HG02763 (cell line): ENCODE results near the gene GMIP.
"Not testable (repeated sequence)": the region's sequence is repeated elsewhere in the genome, so short reads cannot be mapped to it uniquely, and the experiment has no call there.

Experiments used
- ATAC-seq: cut with Tn5 transposase; IDR thresholded peaks from one replicate; pipeline ENCODE4 v1.9.1; 2021; ENCODE audit warnings: mild to moderate bottlenecking, moderate library complexity; ENCODE audit not compliant: unreplicated experiment

Gene GMIP

DNA sequence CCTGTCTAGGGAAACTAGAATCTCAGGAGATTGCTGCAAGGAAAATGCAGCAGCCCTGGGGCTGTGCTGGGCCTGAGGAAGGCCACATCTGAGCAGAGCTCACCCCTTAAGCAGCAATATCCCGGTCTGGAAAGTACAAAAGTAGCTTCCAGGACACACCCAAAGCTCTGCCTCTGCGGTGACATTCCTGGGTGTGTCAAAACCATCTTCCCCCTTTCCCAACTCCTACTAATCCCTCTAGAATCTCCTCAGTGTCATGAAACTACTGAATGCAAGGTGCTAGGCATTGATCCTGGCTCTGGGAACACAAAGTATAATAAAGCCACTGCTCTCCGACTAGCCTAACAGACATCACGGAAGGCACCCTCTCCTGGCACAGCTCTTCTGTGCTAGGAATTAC, 30.0 kb downstream of the GMIP start:
- no peak for ATAC-seq

DNA sequence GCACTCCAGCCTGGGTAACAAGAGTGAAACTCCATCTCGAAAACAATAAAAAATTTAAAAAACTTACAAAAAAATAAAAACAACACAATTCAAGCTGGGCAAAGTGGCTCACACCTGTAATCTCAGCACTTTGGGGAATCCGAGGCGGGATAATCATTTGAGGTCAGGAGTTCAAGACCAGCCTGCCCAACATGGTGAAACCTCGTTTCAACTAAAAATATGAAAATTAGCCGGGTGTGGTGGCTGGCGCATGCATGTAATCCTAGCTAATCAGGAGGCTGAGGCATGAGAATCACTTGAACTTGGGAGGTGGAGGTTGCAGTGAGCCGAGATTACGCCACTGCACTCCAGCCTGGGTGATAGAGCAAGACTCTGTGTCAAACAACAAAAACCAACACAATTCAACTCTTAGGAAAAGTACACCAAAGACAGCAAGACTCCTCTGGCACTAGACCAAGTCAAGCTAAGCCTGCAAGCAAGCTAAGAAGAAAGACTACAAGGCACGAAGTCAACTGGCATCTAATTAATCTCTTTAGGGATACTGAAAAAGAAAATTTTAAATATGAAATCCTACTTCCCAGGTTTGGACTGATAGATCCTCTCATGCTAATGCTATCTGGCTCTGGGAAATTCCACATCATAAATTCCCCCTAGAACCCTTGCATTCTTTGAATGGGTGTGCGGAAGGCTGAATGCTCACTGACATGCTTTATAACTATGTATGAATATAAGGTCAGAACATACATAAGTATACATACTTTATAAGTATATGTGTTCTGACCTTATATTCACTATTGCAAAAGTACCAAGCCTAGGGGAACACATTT, 32.9 kb downstream of the GMIP start:
- no peak for ATAC-seq

DNA sequence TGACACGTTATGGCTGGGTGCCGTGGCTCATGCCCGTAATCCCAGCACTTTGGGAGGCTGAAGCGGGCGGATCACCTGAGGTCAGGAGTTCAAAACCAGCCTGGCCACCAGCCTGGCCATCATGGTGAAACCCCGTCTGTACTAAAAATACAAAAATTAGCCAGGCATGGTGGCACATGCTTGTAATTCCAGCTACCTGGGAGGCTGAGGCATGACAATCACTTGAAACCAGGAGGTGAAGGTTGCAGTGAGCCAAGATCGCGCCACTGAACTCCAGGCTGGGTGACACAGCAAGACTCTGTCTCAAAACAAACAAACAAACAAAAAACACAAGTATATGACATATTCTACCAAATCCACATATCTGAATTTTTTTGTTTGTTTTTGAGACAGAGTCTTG, 36.8 kb downstream of the GMIP start:
- ATAC-seq: not testable (repeated sequence)

GRCh38 chr19:19606021-19606420, 37.4 kb downstream of the GMIP start:
- ATAC-seq: no peak

DNA sequence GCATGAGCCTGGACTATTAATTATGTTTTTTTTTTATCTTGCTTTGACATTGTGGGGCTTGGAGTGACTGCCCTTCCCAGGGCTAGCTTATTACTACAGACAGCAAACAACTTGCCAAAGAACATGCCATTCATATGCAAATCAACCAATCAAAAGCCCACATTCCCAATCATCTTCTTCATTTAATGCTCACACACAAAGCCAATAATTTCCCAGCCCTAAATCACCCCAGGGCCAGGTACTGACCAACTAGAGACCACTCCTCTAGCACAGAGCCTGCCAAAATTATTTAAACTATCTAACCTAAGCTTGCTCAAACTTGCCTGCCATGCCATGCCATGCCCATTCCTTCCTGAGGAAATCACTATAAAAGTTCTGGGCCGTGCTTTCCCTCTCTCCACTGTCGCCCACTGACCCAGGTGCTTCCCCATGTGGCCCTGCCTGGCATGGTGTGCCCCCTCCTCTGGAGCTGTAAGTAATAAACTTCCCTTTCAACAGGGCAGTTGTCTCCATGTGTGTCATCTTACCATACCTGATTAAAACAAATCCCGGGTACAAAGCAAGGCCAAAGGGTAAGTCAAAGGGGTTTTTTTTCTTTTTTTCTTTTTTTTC, 40.6 kb downstream of the GMIP start:
- no peak for ATAC-seq

- no peak for ATAC-seq
Measured at GRCh38 chr19:19602136-19602712, 41.2 kb downstream of the GMIP start.

- no peak for ATAC-seq
Measured at GRCh38 chr19:19600793-19601330, 42.6 kb downstream of the GMIP start.

- not testable (repeated sequence) for ATAC-seq
Measured at GRCh38 chr19:19598728-19599451, 44.6 kb downstream of the GMIP start.

GRCh38 chr19:19597809-19598306, 45.6 kb downstream of the GMIP start:
- ATAC-seq: no peak

GRCh38 chr19:19595171-19595701, 48.2 kb downstream of the GMIP start:
- ATAC-seq: no peak

DNA sequence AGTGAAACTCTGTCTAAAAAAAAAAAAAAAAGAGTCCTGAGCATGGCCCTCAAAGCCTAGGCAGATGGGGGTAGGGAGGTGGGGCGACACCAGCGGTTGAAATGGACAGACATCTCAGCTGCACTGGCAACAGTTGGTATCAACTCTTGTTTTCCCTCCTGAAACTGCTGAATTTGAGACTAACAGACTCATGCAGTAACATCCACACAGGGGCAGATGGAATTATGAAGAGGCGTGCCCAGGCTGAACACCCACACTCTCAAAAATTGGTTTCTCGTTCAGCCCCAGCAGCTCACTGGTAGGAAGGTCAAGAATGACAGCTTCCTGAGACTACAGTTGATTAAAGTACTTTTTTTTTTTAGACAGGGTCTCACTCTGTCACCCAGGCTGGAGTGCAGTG, 49.1 kb downstream of the GMIP start:
- ATAC-seq: no peak

DNA sequence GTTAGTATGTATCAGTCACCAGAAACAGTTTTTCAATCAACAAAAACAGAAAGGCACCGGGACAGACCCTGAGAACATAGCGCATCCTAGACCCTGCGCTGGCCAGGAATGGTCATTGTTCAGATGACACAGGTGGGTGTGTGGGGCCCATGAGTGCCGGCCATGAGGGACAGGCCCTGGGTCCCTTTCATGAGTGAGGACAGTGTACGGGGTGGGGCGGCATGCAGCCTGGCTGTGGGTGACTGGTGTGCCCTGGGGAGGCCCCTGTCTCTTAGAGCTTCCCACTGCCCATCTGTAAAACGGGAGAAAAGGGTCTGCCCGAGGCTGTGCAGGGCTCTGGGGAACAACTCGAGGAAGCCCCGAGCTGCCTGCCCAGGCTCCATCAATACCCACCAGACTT, 50.8 kb downstream of the GMIP start:
- ATAC-seq: no peak

GRCh38 chr19:19591133-19591825, 52.2 kb downstream of the GMIP start:
- ATAC-seq: peak; percentile 46

DNA sequence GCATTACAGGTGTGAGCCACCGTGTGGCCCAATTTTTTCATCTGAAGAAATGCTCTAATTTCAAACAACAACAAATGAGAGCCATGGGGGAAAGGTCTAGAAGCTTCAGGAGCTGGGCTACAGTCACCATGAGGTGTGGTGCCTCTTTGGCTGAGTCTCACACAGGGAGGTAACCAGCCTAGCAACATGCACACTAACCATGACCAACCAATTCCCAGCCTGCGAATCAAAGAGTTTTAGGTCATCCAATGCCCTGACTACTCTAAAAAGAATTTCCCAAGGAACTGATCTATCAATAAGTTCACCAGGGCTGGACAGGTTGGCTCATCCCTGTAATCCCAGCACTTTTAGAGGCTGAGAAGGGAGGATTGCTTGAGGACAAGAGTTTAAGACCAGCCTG, 54.9 kb downstream of the GMIP start:
- no peak for ATAC-seq

- ATAC-seq: no peak
Measured at GRCh38 chr19:19587771-19588170, 55.7 kb downstream of the GMIP start.

- no peak for ATAC-seq
Measured at GRCh38 chr19:19584356-19584755, 59.1 kb downstream of the GMIP start.

- ATAC-seq: no peak
Measured at GRCh38 chr19:19582471-19582870, 61.0 kb downstream of the GMIP start.

DNA sequence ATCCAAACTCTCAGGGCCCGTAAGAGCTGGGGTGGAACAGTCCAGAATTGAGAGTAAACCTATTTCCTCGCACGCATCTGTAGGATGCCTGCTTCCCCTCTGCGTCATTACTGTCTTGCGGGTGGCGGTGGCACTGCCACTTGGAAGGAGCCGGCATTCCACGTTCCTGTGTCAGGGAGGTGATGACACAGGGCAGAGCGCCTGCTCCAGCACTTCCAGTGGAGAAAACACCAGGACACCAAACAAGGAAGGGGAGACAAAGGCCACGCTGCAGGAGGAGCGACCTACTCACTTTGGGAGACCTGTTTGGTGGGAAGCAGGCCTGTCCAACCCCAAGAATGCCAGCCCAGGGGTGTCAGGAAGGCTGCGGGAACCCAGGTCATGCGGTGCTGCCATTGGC, 62.1 kb downstream of the GMIP start:
- no peak for ATAC-seq

GRCh38 chr19:19580418-19580817, 63.0 kb downstream of the GMIP start:
- ATAC-seq: no peak
